MM.1S (cell line): ENCODE results near the gene NDUFAF7.

Experiments
- DNase-seq: peaks from one replicate; pipeline ENCODE4 v3.0.0-alpha.2; 2015
- H2AFZ ChIP-seq: fragments of 300-600 bp; sonication (generic); 2 replicates; pipeline ENCODE4 v1.6.0; 2016; ENCODE audit warnings: antibody characterized with exemption, low read length
- H3F3A ChIP-seq: fragments of 300-600 bp; sonication (generic); 2 replicates; pipeline ENCODE4 v1.6.1; 2016; ENCODE audit warnings: mild to moderate bottlenecking, antibody characterized with exemption, low read length, moderate library complexity, mixed read lengths; ENCODE audit not compliant: insufficient read depth
- H3K27ac ChIP-seq: fragments of 300-600 bp; sonication (generic); 2 replicates; pipeline ENCODE4 v1.5.1; 2016; ENCODE audit warnings: mild to moderate bottlenecking, low read length
- H3K27me3 ChIP-seq: fragments of 300-600 bp; sonication (generic); replicated peaks from 2 replicates; pipeline ENCODE4 v1.6.0; 2016; ENCODE audit warnings: low read length; ENCODE audit not compliant: insufficient read depth
- H3K36me3 ChIP-seq: fragments of 300-600 bp; sonication (generic); replicated peaks from 2 replicates; pipeline ENCODE4 v1.6.1; 2016; ENCODE audit warnings: mild to moderate bottlenecking, low read length, mixed read lengths; ENCODE audit not compliant: insufficient read depth
- H3K4me1 ChIP-seq: fragments of 300-600 bp; sonication (generic); 2 replicates; pipeline ENCODE4 v1.6.1; 2016; ENCODE audit warnings: low read length, mixed read lengths
- H3K4me2 ChIP-seq: fragments of 300-600 bp; sonication (generic); 2 replicates; pipeline ENCODE4 v1.6.0; 2016; ENCODE audit warnings: low read depth, low read length
- H3K4me3 ChIP-seq: fragments of 300-600 bp; sonication (generic); 2 replicates; pipeline ENCODE4 v1.5.1; 2016; ENCODE audit warnings: low read length, mixed read lengths
- H3K79me2 ChIP-seq: fragments of 300-600 bp; sonication (generic); 2 replicates; pipeline ENCODE4 v1.6.1; 2016; ENCODE audit warnings: mixed run types, low read length, mixed read lengths
- H3K9ac ChIP-seq: fragments of 300-600 bp; sonication (generic); 2 replicates; pipeline ENCODE4 v1.6.1; 2016; ENCODE audit warnings: low read length, mixed read lengths
- H3K9me2 ChIP-seq: fragments of 300-600 bp; sonication (generic); replicated peaks from 2 replicates; pipeline ENCODE4 v1.6.1; 2016; ENCODE audit warnings: mild to moderate bottlenecking, low read length, mixed read lengths; ENCODE audit not compliant: insufficient read depth
- H3K9me3 ChIP-seq: fragments of 300-600 bp; sonication (generic); replicated peaks from 2 replicates; pipeline ENCODE4 v1.6.1; 2016; ENCODE audit warnings: mild to moderate bottlenecking, low read length, mixed read lengths; ENCODE audit not compliant: insufficient read depth
- H4K20me1 ChIP-seq: fragments of 300-600 bp; sonication (generic); 2 replicates; pipeline ENCODE4 v1.6.1; 2016; ENCODE audit warnings: mild to moderate bottlenecking, low read length, moderate library complexity, mixed read lengths; ENCODE audit not compliant: insufficient read depth
- EZH2 ChIP-seq: fragments of 300-600 bp; sonication (generic); optimal IDR thresholded peaks from 2 replicates; pipeline ENCODE3; 2017; ENCODE audit warnings: low read depth, mild to moderate bottlenecking, antibody characterized with exemption, low read length, mixed read lengths
- EZH2phosphoT487 ChIP-seq: fragments of 300-600 bp; sonication (generic); IDR thresholded peaks from 2 replicates; pipeline ENCODE4 v1.6.1; 2018; ENCODE audit warnings: antibody characterized with exemption, low read length
- TF ChIP-seq, protein P1 (sequence below): fragments of 300-600 bp; sonication (generic); IDR thresholded peaks from 2 replicates; pipeline ENCODE4 v1.5.1; 2016; ENCODE audit warnings: antibody characterized with exemption, low read length, mixed read lengths

Gene NDUFAF7

DNA sequence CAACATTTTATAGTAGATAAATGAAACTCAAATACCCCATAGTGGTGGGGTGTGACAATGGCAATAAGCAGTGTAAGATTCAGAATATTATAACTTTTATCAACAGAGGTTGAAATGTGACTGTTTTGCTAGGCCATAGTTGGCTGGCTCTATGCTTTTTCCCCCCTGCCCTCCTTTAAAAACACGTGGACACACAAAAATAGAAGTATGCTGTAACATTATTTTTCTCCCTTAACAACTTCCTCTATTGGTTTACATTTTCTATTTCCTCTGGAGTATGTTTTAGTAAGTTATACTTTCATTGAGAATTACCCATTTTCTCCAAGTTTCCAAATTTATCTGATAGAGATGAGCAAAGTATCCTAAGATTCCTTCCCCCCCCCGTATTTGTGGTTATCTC, 31.1 kb downstream of the NDUFAF7 start:
- DNase-seq, result no peak
- Histone ChIP-seq H3K9ac (no peak overlapping the region), H4K20me1 (peaks cover 28% of the 10 kb centered on the region), H3K27ac (no peak overlapping the region), H3F3A (peaks cover 74% of the 10 kb centered on the region), H3K4me2 (no peak overlapping the region), H3K9me3 (no peaks in the 10 kb centered on the region), H2AFZ (no peak overlapping the region), H3K4me1 (no peaks in the 10 kb centered on the region), H3K9me2 (no peaks in the 10 kb centered on the region), H3K36me3 (peaks cover 31% of the 10 kb centered on the region), H3K79me2 (peaks cover 95% of the 10 kb centered on the region), H3K4me3 (no peak overlapping the region), H3K27me3 (no peaks in the 10 kb centered on the region)
- no peak for TF ChIP-seq EZH2
- TF ChIP-seq, protein P1, sequence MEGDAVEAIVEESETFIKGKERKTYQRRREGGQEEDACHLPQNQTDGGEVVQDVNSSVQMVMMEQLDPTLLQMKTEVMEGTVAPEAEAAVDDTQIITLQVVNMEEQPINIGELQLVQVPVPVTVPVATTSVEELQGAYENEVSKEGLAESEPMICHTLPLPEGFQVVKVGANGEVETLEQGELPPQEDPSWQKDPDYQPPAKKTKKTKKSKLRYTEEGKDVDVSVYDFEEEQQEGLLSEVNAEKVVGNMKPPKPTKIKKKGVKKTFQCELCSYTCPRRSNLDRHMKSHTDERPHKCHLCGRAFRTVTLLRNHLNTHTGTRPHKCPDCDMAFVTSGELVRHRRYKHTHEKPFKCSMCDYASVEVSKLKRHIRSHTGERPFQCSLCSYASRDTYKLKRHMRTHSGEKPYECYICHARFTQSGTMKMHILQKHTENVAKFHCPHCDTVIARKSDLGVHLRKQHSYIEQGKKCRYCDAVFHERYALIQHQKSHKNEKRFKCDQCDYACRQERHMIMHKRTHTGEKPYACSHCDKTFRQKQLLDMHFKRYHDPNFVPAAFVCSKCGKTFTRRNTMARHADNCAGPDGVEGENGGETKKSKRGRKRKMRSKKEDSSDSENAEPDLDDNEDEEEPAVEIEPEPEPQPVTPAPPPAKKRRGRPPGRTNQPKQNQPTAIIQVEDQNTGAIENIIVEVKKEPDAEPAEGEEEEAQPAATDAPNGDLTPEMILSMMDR, result no peak
- TF ChIP-seq EZH2phosphoT487, result no peak

- no peaks in the 10 kb centered on the region for H3K9me2 ChIP-seq
- no peak for DNase-seq
- no peaks in the 10 kb centered on the region for H3K27me3 ChIP-seq
- H3F3A ChIP-seq, result peaks cover 74% of the 10 kb centered on the region
- H3K4me2 ChIP-seq, result no peak overlapping the region
- peaks cover 95% of the 10 kb centered on the region for H3K79me2 ChIP-seq
- peaks cover 36% of the 10 kb centered on the region for H3K36me3 ChIP-seq
- no peaks in the 10 kb centered on the region for H3K4me1 ChIP-seq
- no peak overlapping the region for H3K4me3 ChIP-seq
- H3K9ac ChIP-seq, result no peak overlapping the region
- H3K9me3 ChIP-seq, result no peaks in the 10 kb centered on the region
- H3K27ac ChIP-seq, result no peak overlapping the region
- no peak overlapping the region for H2AFZ ChIP-seq
- TF ChIP-seq EZH2phosphoT487 (no peak), EZH2 (no peak)
- TF ChIP-seq, protein P1, result no peak
- H4K20me1 ChIP-seq, result peaks cover 26% of the 10 kb centered on the region
Observed at GRCh38 chr2:37263839-37264238, 32.4 kb downstream of the NDUFAF7 start.

DNA sequence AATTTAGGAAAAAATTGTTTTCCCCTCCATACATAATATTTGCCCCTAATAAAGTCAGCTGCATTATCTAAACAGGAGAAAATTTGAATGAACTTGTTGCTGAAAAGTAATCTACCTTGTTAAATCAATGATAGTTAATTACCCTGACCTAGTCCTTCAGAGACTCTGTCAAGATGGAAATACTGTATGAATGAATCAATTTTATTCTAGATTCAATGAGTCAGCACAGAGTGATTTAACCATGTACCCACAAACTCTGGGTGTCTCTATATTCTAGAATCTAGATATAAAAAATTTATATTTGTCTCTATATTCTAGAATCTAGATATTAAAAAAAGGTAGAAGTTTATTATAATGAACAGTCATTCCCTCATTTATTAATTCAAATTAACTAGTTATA, 36.2 kb downstream of the NDUFAF7 start:
- Histone ChIP-seq H3K9me2 (no peaks in the 10 kb centered on the region), H3K27me3 (no peaks in the 10 kb centered on the region), H3K27ac (no peak overlapping the region), H3K4me1 (no peaks in the 10 kb centered on the region), H3F3A (peaks cover 83% of the 10 kb centered on the region), H2AFZ (no peak overlapping the region), H3K9ac (no peak overlapping the region), H4K20me1 (peaks cover 50% of the 10 kb centered on the region; the same call in 1 of the 2 replicates), H3K36me3 (peaks cover 55% of the 10 kb centered on the region), H3K9me3 (no peaks in the 10 kb centered on the region), H3K4me2 (no peak overlapping the region), H3K79me2 (peaks cover 98% of the 10 kb centered on the region), H3K4me3 (no peak overlapping the region)
- DNase-seq, result no peak
- TF ChIP-seq EZH2phosphoT487 (no peak), EZH2 (no peak)
- TF ChIP-seq, protein P1, result no peak
